Ascending aorta (tissue), 2 donors: Measurements from ENCODE around the gene CTNNA2. TPM values are rescaled to one million over a fixed set of nuclear protein-coding genes. Genes with fewer than 3 reads are reported as not detected.

Experiments
- DNase-seq, 2 donors: peaks; one replicate each; pipeline ENCODE4 v3.0.0-alpha.2; 2019; ENCODE audit warnings: low spot score in 2 of 2
- H3K27ac ChIP-seq, 2 donors: fragments of 200-600 bp; sonication (generic); one replicate each; pipeline ENCODE4 v1.5.1; 2016 to 2017; ENCODE audit warnings: mild to moderate bottlenecking in 1 of 2
- H3K27me3 ChIP-seq: fragments of 200-600 bp; sonication (generic); one replicate; pipeline ENCODE4 v1.5.1; 2017
- H3K36me3 ChIP-seq, 2 donors: fragments of 200-600 bp; sonication (generic); one replicate each; pipeline ENCODE4 v1.5.1; 2016
- H3K4me1 ChIP-seq, 2 donors: fragments of 200-600 bp; sonication (generic); one replicate each; pipeline ENCODE4 v1.5.1; 2016 to 2017; ENCODE audit warnings: mild to moderate bottlenecking in 1 of 2
- H3K4me3 ChIP-seq, 2 donors: fragments of 200-600 bp; sonication (generic); one replicate each; pipeline ENCODE4 v1.5.1; 2016 to 2017; ENCODE audit warnings: mild to moderate bottlenecking in 1 of 2
- H3K9me3 ChIP-seq, 2 donors: fragments of 200-600 bp; sonication (generic); one replicate each; pipeline ENCODE4 v1.5.1; 2016
- intact Hi-C: fragments of 100-400 bp; cut with DNase I; formaldehyde crosslinking; loops from one replicate; pipeline ENCODE4 v1.15.1; 2023
- total RNA-seq: library from RNA; depleted of rRNA; stranded (reverse); fragments of >200 nt; gene quantifications from one replicate; pipeline ENCODE4 v1.1.0, GENCODE V29; 2016
- TF ChIP-seq, protein P1 (sequence below), 3 experiments: fragments of 200-600 bp in 2 of 3; fragments of 450-650 bp in 1 of 3; sonication (generic) in 2 of 3; IDR thresholded peaks; one replicate each; pipeline ENCODE4 v1.5.1; 2016 to 2019; ENCODE audit warnings: antibody characterized with exemption in 3 of 3, mild to moderate bottlenecking in 1 of 3, moderate library complexity in 1 of 3

Gene CTNNA2
- total RNA-seq, 1 donor from 2014 or later: not detected

DNA sequence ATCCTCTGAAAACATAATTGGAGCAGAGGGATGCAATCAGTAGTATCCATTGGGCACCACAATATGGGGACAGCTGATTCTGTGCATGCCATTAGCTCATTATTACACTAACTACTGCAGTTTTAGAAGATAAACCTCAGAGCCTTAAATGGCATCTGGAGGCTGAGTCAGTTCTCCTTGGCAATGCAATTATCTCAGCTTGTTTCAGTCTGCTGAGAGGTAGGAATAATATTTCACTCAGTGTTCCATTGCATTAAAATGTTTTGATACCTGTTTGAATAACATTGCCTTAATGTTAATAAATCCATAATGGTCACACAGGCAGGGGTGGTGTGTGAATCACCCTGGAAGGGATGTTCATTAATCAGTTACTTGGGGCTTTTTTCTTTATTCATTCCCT is 482.1 kb downstream of the CTNNA2 start:
- Histone ChIP-seq H3K4me1 (no peaks in the 10 kb centered on the region), H3K4me3 (no peak overlapping the region), H3K27me3 (no peaks in the 10 kb centered on the region), H3K9me3 (no peaks in the 10 kb centered on the region), H3K27ac (no peak overlapping the region), H3K36me3 (no peaks in the 10 kb centered on the region)
- TF ChIP-seq, protein P1, sequence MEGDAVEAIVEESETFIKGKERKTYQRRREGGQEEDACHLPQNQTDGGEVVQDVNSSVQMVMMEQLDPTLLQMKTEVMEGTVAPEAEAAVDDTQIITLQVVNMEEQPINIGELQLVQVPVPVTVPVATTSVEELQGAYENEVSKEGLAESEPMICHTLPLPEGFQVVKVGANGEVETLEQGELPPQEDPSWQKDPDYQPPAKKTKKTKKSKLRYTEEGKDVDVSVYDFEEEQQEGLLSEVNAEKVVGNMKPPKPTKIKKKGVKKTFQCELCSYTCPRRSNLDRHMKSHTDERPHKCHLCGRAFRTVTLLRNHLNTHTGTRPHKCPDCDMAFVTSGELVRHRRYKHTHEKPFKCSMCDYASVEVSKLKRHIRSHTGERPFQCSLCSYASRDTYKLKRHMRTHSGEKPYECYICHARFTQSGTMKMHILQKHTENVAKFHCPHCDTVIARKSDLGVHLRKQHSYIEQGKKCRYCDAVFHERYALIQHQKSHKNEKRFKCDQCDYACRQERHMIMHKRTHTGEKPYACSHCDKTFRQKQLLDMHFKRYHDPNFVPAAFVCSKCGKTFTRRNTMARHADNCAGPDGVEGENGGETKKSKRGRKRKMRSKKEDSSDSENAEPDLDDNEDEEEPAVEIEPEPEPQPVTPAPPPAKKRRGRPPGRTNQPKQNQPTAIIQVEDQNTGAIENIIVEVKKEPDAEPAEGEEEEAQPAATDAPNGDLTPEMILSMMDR (IDR thresholded peaks at IDR 0.05): no peak
- intact Hi-C loops: no loop called here
- no peak for DNase-seq

DNA sequence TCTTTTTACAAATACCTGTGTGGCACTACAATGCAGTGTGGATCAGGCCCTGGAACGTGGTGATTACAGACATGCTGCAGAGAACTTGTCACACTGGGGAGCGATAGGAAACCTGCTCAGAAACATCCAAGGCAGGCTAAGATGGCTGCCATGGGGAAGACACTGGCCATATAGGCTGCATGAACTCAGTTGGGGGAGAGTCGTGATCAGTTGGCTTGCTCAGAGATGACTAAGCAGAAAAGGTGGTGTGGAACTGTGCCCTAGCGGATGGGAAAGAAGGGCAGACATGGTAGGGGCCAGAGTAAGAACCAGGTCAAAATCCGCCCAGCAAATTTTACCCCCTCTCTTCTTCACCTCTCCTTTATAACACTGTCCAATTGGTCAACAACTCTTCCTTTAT is 483.9 kb downstream of the CTNNA2 start:
- H3K4me3 ChIP-seq: no peak overlapping the region
- no peaks in the 10 kb centered on the region for H3K36me3 ChIP-seq
- H3K27ac ChIP-seq: no peak overlapping the region
- H3K27me3 ChIP-seq: no peaks in the 10 kb centered on the region
- intact Hi-C loops: no loop called here
- no peaks in the 10 kb centered on the region for H3K9me3 ChIP-seq
- no peak for DNase-seq
- no peaks in the 10 kb centered on the region for H3K4me1 ChIP-seq
- TF ChIP-seq, protein P1 (IDR thresholded peaks at IDR 0.05): no peak

DNA sequence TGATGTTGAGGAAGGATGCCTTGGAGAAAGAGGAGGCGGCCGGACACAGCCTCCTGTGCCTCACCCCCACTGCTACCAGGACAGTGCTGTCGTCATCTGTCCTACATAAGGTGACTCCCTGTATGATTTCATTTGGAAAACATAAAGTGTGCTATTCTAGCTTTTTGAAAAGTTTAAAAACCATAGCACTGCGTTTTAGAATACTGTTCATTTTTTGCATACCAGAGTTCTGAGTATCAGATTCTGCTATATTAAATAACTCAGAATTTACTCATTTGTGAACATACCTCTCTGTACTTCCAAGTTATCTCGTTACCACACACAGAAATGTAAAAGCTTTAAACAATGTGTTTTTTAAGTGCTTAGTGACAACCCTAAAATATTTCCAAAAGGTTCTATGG is 488.9 kb downstream of the CTNNA2 start:
- H3K9me3 ChIP-seq: no peaks in the 10 kb centered on the region
- no peaks in the 10 kb centered on the region for H3K4me1 ChIP-seq
- no peaks in the 10 kb centered on the region for H3K27me3 ChIP-seq
- H3K36me3 ChIP-seq: no peaks in the 10 kb centered on the region
- H3K27ac ChIP-seq: no peak overlapping the region
- TF ChIP-seq, protein P1 (IDR thresholded peaks at IDR 0.05): no peak
- intact Hi-C loops: no loop called here
- no peak for DNase-seq
- no peak overlapping the region for H3K4me3 ChIP-seq

DNA sequence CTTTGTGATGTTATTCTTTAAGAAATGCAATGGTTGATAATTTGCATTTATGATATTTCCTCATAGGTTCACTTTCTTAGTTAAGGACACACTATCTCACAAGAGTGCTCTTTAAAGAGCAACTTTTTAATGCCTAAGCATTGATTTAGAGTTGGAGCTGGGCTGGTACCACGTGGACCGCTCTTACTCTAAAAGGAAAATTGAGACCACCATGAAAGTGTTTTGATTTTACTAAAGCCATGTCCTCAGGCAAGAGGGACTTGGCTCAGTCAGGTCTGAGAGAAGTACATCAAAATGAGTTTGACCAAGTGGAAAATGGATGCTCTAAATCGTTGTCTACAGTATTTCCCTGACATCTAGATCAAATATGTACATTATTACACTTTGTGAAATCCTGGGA is 489.3 kb downstream of the CTNNA2 start:
- Histone ChIP-seq H3K4me3 (no peak overlapping the region), H3K27me3 (no peaks in the 10 kb centered on the region), H3K9me3 (no peaks in the 10 kb centered on the region), H3K4me1 (no peaks in the 10 kb centered on the region), H3K36me3 (no peaks in the 10 kb centered on the region), H3K27ac (no peak overlapping the region)
- no peak for DNase-seq
- TF ChIP-seq, protein P1 (IDR thresholded peaks at IDR 0.05): no peak
- intact Hi-C loops: no loop called here

DNA sequence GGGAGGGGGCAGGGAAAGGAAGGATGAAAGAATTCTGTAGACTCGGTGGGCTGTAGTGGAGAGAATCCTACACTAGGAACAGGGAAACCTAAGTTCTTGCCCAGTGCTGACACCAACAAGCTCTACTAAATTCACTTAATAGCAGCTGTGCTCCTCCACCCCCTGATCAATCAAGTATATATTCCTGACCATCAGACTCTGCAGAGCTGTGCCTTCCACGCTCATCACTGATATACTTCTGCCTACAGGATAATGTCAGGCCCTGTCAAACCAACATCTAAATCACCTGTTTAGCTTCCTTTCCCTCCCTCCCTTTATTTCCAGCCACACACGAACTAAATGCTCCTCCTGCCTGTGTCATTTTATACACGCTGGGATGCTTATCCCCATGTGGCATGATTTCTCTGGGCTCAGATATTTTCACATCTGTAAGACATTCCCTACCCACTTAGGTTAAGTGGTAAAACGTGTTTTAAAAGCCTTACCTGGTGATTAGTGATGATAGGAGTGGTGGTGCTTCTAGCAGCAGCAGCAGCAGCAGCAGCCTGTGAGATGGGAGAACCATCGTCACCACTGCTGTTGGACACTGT is 489.8 kb downstream of the CTNNA2 start:
- Histone ChIP-seq H3K27ac (no peak overlapping the region), H3K27me3 (no peaks in the 10 kb centered on the region), H3K4me3 (no peak overlapping the region), H3K4me1 (no peaks in the 10 kb centered on the region), H3K36me3 (no peaks in the 10 kb centered on the region), H3K9me3 (no peaks in the 10 kb centered on the region)
- TF ChIP-seq, protein P1 (IDR thresholded peaks at IDR 0.05): no peak
- intact Hi-C loops: no loop called here
- no peak for DNase-seq
